Tibial artery (tissue), 4 donors: ENCODE data around the gene IDH3A.
A peak's percentile ranks its signal among the peaks of the same experiment; 100 is the strongest.

Experiments used
- DNase-seq, 2 donors: peaks; one replicate each; pipeline ENCODE4 v3.0.0-alpha.2; 2019
- H3K27ac ChIP-seq, 2 donors: fragments of 200-600 bp; sonication (generic) in 1 of 2; 1 replicate in 1 of 2; 2 replicates in 1 of 2; pipeline ENCODE4 v1.5.1; 2018 to 2019; ENCODE audit warnings: mild to moderate bottlenecking in 1 of 2
- H3K27me3 ChIP-seq, 2 donors: fragments of 200-600 bp; sonication (generic) in 1 of 2; one replicate each; pipeline versions ENCODE4 v1.5.1 to v1.6.0; 2016 to 2019
- H3K36me3 ChIP-seq, 3 donors: fragments of 200-600 bp; sonication (generic) in 2 of 3; one replicate each; pipeline ENCODE4 v1.5.1; 2016 to 2019; ENCODE audit warnings: mild to moderate bottlenecking in 2 of 3
- H3K4me1 ChIP-seq, 4 donors: fragments of 200-600 bp; sonication (generic) in 2 of 4; 1 replicate in 3 of 4; 2 replicates in 1 of 4; pipeline ENCODE4 v1.5.1; 2016 to 2019
- H3K4me3 ChIP-seq, 2 donors: fragments of 200-600 bp; sonication (generic) in 1 of 2; 1 replicate in 1 of 2; 2 replicates in 1 of 2; pipeline ENCODE4 v1.5.1; 2018 to 2019; ENCODE audit warnings: mild to moderate bottlenecking in 2 of 2
- H3K9me3 ChIP-seq, 3 donors: fragments of 200-600 bp; sonication (generic) in 1 of 3; one replicate each; pipeline ENCODE4 v1.5.1; 2016 to 2019
- CTCF ChIP-seq, 2 experiments: fragments of 200-600 bp in 1 of 2; fragments of 450-650 bp in 1 of 2; IDR thresholded peaks; one replicate each; pipeline ENCODE4 v1.5.1; 2017 to 2019; ENCODE audit warnings: antibody characterized with exemption in 2 of 2, mild to moderate bottlenecking in 1 of 2, moderate library complexity in 1 of 2
- intact Hi-C: fragments of 100-400 bp; cut with DNase I; formaldehyde crosslinking; loops from one replicate; pipeline ENCODE4 v1.15.0; 2023; ENCODE audit warnings: low total_unique reads

IDH3A gene

GRCh38 chr15:78129751-78130287, 19.3 kb upstream of the IDH3A start:
- peaks cover 0 to 19% (median 9%) of the 10 kb centered on the region in 4 donors for H3K4me1 ChIP-seq
- H3K9me3 ChIP-seq: no peaks in the 10 kb centered on the region
- intact Hi-C loops: loop anchor here (5.0 to 10.0 kb wide), 2 partner anchors 67 to 295 kb away; no protein-coding TSS in a partner anchor
- no peak overlapping the region for H3K4me3 ChIP-seq
- H3K36me3 ChIP-seq: no peaks in the 10 kb centered on the region
- no peaks in the 10 kb centered on the region for H3K27me3 ChIP-seq
- TF ChIP-seq CTCF (IDR thresholded peaks at IDR 0.05): no peak
- DNase-seq: no peak
- H3K27ac ChIP-seq: no peak overlapping the region

- no peak for TF ChIP-seq CTCF (IDR thresholded peaks at IDR 0.05)
- Histone ChIP-seq H3K27me3 (no peaks in the 10 kb centered on the region), H3K36me3 (no peaks in the 10 kb centered on the region), H3K4me3 (peak overlapping the region; percentile 70 to 78), H3K9me3 (no peaks in the 10 kb centered on the region), H3K4me1 (peaks cover 0 to 19% (median 9%) of the 10 kb centered on the region in 4 donors), H3K27ac (peak overlapping the region in 1 of 2 donors; percentile 82)
- intact Hi-C loops: loop anchor here (5.0 kb wide), 1 partner anchor 67 kb away; no protein-coding TSS in a partner anchor
- no peak for DNase-seq
Measured at GRCh38 chr15:78130466-78131294, 18.5 kb upstream of the IDH3A start.

- peak in 1 of 2 donors; percentile 76 for DNase-seq
- intact Hi-C loops: loop anchor here (5.0 kb wide), 1 partner anchor 66 kb away; no protein-coding TSS in a partner anchor
- Histone ChIP-seq H3K4me1 (peaks cover 0 to 19% (median 9%) of the 10 kb centered on the region in 4 donors), H3K9me3 (no peaks in the 10 kb centered on the region), H3K36me3 (no peaks in the 10 kb centered on the region), H3K27ac (peak within 1 kb of the TSS; percentile 80 to 82), H3K27me3 (no peaks in the 10 kb centered on the region), H3K4me3 (peak within 1 kb of the TSS; percentile 70 to 78)
- TF ChIP-seq CTCF (IDR thresholded peaks at IDR 0.05): peak; percentile 80 to 91
Measured at GRCh38 chr15:78131295-78132061, 17.7 kb upstream of the IDH3A start, which contains the start of gene CIB2. Gene CIB2, minus strand, starts transcription at chr15:78131445. Its CDS starts 230 bp downstream, at chr15:78131215.

GRCh38 chr15:78133801-78134200, 15.4 kb upstream of the IDH3A start:
- Histone ChIP-seq H3K36me3 (no peaks in the 10 kb centered on the region), H3K4me1 (peaks cover 0 to 19% (median 9%) of the 10 kb centered on the region in 4 donors), H3K9me3 (no peaks in the 10 kb centered on the region), H3K4me3 (no peak overlapping the region), H3K27me3 (no peaks in the 10 kb centered on the region), H3K27ac (no peak overlapping the region)
- no peak for TF ChIP-seq CTCF (IDR thresholded peaks at IDR 0.05)
- intact Hi-C loops: loop anchor here (5.0 kb wide), 1 partner anchor 64 kb away; no protein-coding TSS in a partner anchor
- no peak for DNase-seq

GRCh38 chr15:78139578-78139977, 9.6 kb upstream of the IDH3A start:
- TF ChIP-seq CTCF (IDR thresholded peaks at IDR 0.05): no peak
- Histone ChIP-seq H3K4me1 (no peaks in the 10 kb centered on the region), H3K4me3 (no peak overlapping the region), H3K27ac (no peak overlapping the region), H3K36me3 (no peaks in the 10 kb centered on the region), H3K9me3 (no peaks in the 10 kb centered on the region), H3K27me3 (no peaks in the 10 kb centered on the region)
- DNase-seq: no peak
- intact Hi-C loops: no loop called here
